ENCODE measurements around the gene ANK3. TPM values are rescaled to one million over a fixed set of nuclear protein-coding genes. Genes with fewer than 3 reads are reported as not detected.
A peak's percentile ranks its signal among the peaks of the same experiment; 100 is the strongest.

ANK3 gene
- total RNA-seq, 6 experiments from 2014 or later: 7.8 to 25.7 (median 16.6) TPM

DNA sequence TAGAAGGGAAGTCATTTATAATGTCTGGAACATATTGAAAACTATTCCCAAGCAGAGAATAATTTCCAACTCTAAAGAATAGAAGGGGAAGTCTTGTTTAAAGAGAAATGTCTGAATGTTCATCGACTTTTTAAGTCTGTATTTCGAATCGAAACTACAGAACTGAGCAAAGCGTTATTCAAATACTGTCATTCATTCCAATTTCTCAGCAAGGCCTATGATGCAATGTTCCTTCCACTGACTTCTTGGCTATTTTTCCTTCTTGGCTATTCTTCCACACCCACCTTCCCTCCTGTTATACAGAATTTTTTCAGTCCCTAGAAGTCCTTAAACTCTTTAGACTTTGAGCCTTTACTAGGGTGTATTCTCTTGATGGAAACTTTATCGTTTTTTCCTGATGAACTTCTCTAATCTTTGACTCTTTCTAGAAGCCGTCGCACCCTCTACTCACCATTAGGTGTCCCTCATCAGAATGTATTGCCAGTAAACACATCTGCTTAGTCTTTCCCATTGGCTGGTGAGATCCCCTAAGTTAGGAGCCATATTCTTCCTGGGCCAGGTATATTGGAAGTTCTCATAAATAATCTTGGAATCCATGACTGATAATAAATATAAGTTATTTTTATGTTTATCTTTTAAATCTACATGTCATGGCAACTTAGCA, 247.6 kb downstream of the ANK3 start:
- no peak overlapping the region for H3K4me3 ChIP-seq
- H3K9me3 ChIP-seq: no peaks in the 10 kb centered on the region
- peaks cover 0 to 5% (median 2%) of the 10 kb centered on the region in 4 donors for H3K4me1 ChIP-seq
- no peaks in the 10 kb centered on the region for H3K36me3 ChIP-seq
- ATAC-seq: no peak
- no peak overlapping the region for H3K27ac ChIP-seq
- intact Hi-C loops (cut with DNase I): no loop called here
- no peaks in the 10 kb centered on the region for H3K27me3 ChIP-seq
- 83% methylated on average over 7 of the region's 7 CpGs for WGBS (ENCODE audit: insufficient coverage, low coverage, low lambda C conversion rate, missing lambda C conversion rate)
- DNase-seq: no peak
- TF ChIP-seq, protein P1, sequence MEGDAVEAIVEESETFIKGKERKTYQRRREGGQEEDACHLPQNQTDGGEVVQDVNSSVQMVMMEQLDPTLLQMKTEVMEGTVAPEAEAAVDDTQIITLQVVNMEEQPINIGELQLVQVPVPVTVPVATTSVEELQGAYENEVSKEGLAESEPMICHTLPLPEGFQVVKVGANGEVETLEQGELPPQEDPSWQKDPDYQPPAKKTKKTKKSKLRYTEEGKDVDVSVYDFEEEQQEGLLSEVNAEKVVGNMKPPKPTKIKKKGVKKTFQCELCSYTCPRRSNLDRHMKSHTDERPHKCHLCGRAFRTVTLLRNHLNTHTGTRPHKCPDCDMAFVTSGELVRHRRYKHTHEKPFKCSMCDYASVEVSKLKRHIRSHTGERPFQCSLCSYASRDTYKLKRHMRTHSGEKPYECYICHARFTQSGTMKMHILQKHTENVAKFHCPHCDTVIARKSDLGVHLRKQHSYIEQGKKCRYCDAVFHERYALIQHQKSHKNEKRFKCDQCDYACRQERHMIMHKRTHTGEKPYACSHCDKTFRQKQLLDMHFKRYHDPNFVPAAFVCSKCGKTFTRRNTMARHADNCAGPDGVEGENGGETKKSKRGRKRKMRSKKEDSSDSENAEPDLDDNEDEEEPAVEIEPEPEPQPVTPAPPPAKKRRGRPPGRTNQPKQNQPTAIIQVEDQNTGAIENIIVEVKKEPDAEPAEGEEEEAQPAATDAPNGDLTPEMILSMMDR (IDR thresholded peaks at IDR 0.05): no peak
- TF ChIP-seq POLR2A (IDR thresholded peaks at IDR 0.05): no peak

GRCh38 chr10:60140651-60141632, 248.7 kb downstream of the ANK3 start:
- ATAC-seq: peak in 1 of 4 donors; percentile 18
- no peak for TF ChIP-seq POLR2A (IDR thresholded peaks at IDR 0.05)
- TF ChIP-seq, protein P1 (IDR thresholded peaks at IDR 0.05): no peak
- intact Hi-C loops (cut with DNase I): no loop called here

GRCh38 chr10:60139798-60140566, 249.7 kb downstream of the ANK3 start:
- DNase-seq (no peak), ATAC-seq (peak in 1 of 4 donors; percentile 24)
- Histone ChIP-seq H3K27me3 (no peaks in the 10 kb centered on the region), H3K4me1 (peaks cover 0 to 5% (median 2%) of the 10 kb centered on the region in 4 donors), H3K4me3 (peak overlapping the region in 2 of 3 donors; percentile 9 to 18), H3K9me3 (no peaks in the 10 kb centered on the region), H3K36me3 (no peaks in the 10 kb centered on the region), H3K27ac (peak overlapping the region in 1 of 3 donors; percentile 30)
- TF ChIP-seq, protein P1 (IDR thresholded peaks at IDR 0.05): no peak
- no peak for TF ChIP-seq POLR2A (IDR thresholded peaks at IDR 0.05)
- 29% methylated on average over 8 of the region's 8 CpGs for WGBS (ENCODE audit: insufficient coverage, low coverage, low lambda C conversion rate, missing lambda C conversion rate)
- intact Hi-C loops (cut with DNase I): no loop called here

More at GRCh38 chr10:60140651-60141632, 248.7 kb downstream of the ANK3 start:
- Histone ChIP-seq H3K27me3 (no peaks in the 10 kb centered on the region), H3K36me3 (no peaks in the 10 kb centered on the region), H3K27ac (no peak overlapping the region), H3K4me1 (peaks cover 0 to 5% (median 2%) of the 10 kb centered on the region in 4 donors), H3K9me3 (no peaks in the 10 kb centered on the region), H3K4me3 (no peak overlapping the region)
- WGBS (ENCODE audit: insufficient coverage, low coverage, low lambda C conversion rate, missing lambda C conversion rate): 63% methylated on average over 12 of the region's 12 CpGs
- DNase-seq: no peak

DNA sequence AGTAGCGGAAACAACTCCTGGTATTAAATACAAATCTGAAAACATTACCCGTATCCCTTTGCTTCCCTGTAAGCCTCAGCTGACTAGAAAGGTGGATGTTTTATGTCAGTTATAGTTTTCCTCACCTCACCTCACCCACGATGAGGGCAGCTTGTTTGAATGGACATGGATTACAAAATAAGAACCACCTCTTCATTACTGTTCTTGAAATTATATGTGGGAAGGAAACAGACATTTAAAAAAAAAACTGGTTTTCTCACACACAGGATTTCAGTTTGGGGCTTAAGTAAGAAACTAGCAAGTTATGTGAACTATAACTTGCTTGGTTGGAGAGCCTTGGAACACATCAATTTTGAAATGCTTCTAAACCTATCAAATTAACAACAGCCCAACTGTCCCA, 250.4 kb downstream of the ANK3 start:
- WGBS (ENCODE audit: insufficient coverage, low coverage, low lambda C conversion rate, missing lambda C conversion rate): 51% methylated on average over 3 of the region's 3 CpGs
- Histone ChIP-seq H3K27ac (peak overlapping the region in 1 of 3 donors; percentile 8), H3K4me3 (peak overlapping the region in 2 of 3 donors; percentile 9 to 18), H3K9me3 (no peaks in the 10 kb centered on the region), H3K27me3 (no peaks in the 10 kb centered on the region), H3K36me3 (no peaks in the 10 kb centered on the region), H3K4me1 (peaks cover 0 to 3% (median 1%) of the 10 kb centered on the region in 4 donors)
- TF ChIP-seq POLR2A (IDR thresholded peaks at IDR 0.05): no peak
- TF ChIP-seq, protein P1 (IDR thresholded peaks at IDR 0.05): no peak
- no peak for ATAC-seq
- no peak for DNase-seq
- intact Hi-C loops (cut with DNase I): no loop called here
